IPS-NIHi7 (cell line): ENCODE results near the gene AVPR2.

Experiments used
- DNase-seq: peaks from one replicate; pipeline ENCODE4 v3.0.0; 2012; ENCODE audit warnings: mixed read lengths; ENCODE audit errors: extremely low spot score

AVPR2 gene

DNA sequence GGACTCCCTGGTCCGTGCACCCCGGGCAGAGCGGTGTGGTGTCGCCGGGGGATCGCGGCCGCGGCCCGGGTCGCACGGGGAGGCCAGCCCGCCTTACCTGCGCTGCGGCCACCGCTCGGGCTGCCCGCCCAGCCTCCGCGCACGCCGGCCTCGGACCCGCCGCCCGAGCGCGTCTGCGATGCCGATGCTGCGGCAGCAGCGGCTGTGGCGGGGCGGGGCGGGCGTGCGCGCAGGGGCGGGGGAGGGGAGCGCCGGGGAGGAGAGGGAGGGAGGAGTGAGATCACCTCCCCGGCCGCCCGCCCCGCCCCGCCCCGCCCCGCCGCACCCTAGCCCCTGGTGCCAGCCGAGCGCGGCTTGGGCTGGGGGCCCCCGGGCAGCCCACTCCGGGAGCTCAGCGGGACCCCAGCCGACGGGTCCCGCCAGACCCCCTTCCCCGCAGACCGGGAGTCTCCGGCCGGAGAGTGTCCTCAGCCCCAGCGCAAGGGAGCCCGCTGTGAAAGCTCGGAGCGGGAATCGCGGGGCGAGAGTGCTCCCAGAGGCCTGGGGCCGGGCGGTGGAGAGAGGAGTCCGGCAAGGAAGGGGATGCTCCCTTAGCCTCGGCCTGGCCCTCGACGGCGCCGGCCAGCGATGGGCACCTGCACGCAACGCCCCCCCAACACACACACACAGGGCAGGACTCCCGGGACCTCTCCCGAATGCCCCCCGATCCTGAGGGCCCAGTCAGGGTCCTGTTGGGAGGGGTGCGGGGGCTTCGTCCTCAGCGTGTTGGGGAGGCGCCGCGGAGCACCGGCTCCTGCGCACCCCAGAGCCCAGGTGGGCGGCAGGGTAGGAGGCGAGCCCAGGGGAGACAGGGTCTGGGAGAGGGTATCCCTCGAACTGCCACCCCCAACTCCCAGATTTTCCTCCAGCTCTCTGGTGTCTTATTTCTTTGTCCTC lies 18.2 kb upstream of the AVPR2 start, which contains the start of gene L1CAM:
Gene L1CAM (minus strand): TSS at position 206 of the 936 bp plus-strand sequence. CDS start 10,337 bp downstream, outside the sequence.
- no peak for DNase-seq

DNA sequence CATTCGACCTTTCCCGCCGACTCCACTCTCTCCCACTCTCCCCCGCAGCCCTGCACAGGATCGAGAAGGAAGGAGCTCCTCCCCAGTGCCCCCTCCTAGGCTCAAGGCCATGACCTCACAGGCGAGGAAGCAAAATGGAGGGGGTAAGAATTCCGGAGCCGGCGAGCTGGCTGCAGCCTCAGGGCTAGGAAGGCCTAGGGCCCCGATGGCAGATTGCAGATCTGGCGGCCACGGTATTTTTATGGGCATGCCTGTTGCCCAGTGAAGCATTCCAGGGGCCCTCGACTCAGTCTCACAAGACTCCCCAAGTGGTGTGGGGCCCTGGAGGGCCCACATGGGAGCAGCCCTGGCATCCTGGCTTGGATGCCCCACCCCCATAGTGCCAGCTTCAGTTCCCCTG lies 17.6 kb upstream of the AVPR2 start:
- DNase-seq: peak; percentile 43

DNA sequence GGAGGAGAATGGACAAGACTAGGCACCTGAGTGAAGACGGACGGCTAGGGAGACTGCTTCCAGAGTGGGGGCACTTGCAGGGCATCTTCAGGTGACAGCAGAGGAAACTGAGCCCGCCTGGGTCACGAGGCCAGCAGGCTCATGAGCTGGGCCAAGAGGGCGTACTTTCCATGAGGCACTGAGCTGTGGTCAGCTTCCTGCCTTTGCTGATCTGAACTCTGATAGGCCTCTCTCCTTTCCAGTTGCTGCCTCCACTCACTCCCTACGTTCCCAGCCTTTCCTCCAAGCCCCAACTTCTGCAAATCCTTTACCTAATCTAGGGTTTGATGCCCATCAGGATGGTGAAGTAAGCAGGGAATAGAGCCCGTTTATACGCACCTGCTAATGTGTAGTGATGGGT lies 17.1 kb upstream of the AVPR2 start:
- no peak for DNase-seq

DNA sequence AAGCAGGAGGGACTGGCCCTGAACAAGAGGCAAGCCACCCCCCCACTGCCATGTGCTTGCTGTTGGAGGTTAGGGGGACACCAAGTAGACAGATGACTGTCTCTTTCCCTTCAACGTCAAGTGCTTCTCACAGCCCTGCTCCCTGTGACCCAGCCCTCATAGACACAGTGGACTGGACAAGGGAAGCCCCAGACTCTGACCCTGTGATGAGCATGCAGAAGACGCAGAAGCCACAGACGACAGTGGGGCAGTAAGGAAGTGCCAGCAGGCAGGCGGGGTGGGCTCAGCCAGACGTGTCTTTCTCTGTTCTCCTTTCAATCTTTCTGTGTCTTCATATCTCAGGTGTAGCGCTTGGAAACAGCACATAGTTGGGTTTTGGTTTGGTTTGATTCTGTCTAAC lies 16.1 kb upstream of the AVPR2 start:
- DNase-seq: no peak

DNA sequence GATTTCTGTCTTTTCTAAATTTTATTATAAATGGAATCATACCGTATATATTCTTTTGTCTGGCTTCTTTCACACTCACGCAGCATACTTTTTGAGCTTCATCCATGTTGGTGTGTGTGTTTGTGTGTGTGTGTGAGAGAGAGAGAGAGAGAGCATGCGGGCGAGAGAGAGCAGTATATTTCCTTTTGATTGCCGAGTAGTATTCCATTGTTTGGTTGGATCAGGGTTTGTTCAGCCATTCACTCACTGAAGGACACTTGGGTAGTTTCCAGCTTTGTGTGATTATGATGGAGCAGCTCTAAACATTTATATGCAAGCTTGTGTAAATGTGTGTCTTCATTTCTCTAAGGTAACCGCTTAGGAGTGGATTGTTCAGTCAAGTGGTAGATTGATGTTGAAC lies 15.3 kb upstream of the AVPR2 start:
- DNase-seq: no peak

DNA sequence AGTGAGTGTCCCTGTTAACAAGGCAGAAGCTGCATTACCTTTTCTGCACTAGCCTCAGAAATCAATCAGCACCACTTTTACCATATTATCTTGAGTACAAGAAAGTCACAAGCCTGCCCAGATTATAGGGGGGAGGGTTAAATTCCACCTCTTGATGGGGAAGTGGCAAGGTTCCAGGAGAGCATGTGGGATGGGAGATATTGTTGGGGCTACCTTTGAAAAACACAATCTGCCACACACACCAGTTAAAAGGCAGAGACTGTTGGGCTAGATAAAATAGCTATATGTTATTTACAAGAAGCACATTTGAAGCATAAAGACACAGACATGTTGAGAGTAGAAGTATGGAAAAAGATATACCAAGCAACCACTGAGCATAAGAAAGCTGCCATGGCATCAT lies 6.6 kb upstream of the AVPR2 start:
- DNase-seq: no peak

DNA sequence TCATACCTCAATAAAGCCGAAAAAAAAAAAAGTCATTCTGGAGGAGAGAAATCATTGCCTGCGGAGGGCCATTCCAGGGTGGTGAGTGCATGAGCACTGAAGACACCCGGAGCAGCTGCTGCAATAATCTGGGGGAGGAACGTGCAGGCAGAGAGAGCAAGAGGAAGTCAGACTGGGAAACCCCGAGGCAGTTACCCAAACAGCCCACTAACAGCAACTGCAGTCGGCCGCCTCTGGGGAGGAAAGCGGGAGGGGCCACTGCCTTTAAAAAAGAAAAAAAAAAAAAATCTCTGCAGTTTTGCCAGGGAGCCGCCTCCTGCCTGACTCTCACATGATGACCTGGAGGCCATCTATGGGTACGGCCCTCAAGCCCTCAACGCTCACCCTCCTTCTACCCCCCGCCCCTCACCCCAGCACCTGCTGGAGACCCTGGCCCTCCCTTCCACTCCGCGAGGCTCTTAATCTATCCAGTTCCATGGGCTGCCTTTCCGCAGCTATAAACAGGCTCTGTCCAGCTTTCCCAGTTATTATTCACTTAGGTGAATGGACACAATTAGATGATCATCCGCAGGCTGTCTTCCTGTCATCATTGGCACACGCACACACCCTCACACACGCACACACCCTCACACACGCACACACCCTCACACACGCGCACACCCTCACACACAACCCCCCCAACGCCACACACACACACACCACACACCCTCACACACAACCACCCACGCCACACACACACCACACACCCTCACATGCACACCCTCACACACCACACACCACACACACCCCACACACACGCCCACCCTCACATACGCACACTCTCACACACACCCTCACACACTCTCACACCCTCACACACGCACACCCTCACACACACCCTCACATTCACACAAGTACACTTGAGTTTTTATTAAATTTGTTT lies 3.4 kb upstream of the AVPR2 start:
- DNase-seq: peak; percentile 63

DNA sequence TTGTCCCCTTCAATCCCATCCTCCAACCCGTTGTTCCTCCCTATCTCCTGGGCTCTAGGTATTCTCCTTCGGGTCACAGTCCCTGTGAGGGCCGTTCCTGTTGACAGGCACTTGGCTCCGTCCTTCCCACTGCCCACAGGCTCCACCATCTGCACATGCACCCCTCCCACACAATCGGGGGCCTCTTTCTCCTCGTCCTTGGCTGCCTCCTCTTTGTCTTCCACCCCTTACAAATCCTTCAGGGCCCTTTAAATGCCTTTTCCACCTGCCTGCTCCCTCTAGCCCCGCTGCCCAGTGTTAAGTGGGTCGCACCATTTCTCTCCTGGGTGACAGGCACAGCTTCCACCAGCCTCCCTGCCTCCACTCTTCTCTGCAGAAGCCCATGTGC lies 2.7 kb upstream of the AVPR2 start:
- no peak for DNase-seq

DNA sequence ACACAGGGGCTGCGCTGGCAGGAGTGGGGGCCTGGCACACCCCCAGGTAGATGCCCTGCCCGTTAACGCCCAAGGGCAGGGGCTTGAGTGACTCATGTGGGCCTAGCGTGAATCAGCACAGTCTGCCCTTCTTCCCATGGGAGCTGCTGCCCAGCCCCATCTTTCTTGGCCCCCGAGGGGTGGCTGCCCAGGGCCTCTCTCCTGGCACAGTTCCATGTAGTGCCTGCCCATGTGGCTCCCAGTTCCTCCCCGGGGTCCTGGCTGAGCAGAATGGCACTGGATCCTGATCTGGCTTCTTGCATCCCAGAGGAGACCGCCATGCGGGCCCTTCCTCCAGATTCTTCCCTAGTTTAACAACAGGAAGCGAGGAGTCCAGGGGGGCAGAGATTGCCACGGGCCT lies 2.1 kb upstream of the AVPR2 start:
- DNase-seq: no peak

DNA sequence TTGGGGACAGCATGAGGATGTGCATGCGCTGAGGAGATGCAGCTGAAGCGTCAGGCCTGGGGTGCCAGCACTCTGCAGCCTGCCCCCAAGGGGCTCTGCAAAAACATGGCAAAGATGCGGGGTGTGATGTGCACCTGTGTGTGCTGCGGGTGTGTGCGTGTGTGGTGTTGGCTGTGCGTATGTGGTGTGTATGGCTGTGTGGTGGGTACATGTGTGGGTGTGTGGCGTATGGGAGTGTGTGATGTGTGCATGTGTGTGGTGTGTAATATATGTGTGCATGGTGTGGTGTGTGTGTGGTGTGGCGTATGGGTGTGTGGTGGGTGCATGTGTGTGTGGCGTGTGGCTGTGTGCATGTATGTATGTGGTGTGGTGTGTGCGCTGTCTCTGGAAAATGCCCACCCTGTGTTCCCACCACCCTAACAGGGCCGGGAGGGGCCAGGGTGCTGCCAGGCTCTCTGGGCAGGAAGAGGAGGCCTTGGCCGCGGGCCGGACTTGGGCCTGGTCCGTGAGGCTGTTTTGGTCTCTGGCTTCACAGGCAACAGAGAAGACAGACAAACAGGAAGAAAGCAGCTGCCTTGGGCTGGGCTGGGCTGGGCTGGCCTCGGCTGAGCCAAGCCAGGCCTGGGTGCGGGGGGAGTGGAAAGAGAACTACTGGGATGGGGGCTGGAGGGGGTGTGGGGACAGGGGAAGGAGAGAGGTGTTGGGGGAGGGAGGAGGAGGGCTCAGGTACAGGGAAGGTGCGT lies 1.1 kb upstream of the AVPR2 start:
- DNase-seq: no peak

DNA sequence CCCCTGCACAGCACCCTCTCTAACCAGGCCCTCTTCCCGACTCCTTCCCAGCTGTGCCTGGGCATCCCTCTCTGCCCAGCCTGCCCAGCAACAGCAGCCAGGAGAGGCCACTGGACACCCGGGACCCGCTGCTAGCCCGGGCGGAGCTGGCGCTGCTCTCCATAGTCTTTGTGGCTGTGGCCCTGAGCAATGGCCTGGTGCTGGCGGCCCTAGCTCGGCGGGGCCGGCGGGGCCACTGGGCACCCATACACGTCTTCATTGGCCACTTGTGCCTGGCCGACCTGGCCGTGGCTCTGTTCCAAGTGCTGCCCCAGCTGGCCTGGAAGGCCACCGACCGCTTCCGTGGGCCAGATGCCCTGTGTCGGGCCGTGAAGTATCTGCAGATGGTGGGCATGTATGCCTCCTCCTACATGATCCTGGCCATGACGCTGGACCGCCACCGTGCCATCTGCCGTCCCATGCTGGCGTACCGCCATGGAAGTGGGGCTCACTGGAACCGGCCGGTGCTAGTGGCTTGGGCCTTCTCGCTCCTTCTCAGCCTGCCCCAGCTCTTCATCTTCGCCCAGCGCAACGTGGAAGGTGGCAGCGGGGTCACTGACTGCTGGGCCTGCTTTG lies 1.1 kb downstream of the AVPR2 start:
- DNase-seq: no peak

DNA sequence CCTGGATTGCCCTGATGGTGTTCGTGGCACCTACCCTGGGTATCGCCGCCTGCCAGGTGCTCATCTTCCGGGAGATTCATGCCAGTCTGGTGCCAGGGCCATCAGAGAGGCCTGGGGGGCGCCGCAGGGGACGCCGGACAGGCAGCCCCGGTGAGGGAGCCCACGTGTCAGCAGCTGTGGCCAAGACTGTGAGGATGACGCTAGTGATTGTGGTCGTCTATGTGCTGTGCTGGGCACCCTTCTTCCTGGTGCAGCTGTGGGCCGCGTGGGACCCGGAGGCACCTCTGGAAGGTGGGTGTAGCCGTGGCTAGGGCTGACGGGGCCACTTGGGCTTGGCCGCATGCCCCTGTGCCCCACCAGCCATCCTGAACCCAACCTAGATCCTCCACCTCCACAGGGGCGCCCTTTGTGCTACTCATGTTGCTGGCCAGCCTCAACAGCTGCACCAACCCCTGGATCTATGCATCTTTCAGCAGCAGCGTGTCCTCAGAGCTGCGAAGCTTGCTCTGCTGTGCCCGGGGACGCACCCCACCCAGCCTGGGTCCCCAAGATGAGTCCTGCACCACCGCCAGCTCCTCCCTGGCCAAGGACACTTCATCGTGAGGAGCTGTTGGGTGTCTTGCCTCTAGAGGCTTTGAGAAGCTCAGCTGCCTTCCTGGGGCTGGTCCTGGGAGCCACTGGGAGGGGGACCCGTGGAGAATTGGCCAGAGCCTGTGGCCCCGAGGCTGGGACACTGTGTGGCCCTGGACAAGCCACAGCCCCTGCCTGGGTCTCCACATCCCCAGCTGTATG lies 1.8 kb downstream of the AVPR2 start:
- no peak for DNase-seq

DNA sequence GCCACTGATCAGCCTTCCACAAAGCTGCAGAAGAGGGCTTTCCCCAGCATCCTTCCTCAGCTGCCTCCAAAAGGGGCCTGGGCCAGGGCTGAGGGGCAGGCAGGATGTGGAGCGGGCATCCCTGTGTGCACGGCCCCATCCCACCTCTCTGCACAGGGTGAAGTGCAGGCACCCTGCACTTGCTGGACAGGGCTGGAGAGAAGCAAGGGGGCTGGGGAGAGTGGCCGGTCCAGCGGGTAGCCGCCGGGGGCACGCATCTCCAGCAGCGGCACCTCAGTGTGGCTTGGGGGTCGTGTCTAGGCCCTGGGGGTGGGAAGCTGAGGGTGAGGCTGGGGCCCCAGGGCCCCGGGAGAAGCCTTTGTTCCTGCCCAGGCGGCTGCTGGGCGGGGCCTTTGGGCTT lies 3.0 kb downstream of the AVPR2 start:
- no peak for DNase-seq

DNA sequence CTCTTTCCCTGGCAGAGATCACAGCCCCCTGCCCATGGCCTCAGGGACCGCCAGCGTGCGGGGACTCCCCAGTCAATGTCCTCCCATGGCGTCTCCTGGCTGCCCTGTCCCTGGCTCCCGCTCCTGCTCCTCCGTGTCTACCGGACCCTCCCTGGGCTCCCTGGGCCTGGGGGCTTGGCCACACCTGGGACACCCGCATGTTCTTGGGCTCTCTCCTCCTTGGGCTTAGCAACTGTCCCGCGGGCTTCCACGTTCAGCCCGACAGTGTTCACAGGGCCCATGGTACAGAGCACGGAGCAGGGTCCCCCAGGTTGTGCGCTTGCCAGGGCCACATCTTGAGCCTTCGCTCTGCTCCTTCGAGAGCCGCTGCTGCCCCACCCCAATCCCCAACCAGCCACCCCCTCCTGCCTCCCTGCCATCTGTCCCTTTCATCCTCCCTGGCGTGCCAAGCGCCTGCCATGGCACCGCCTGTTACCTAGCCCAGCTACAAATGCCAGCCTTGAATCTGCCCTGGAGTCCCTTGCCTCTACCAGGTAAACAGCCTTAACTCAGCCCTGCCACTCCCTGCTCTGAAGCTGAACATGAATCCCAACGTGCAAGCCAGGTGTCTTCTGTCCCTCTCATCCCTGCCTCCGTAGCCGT lies 3.9 kb downstream of the AVPR2 start:
- DNase-seq: no peak

DNA sequence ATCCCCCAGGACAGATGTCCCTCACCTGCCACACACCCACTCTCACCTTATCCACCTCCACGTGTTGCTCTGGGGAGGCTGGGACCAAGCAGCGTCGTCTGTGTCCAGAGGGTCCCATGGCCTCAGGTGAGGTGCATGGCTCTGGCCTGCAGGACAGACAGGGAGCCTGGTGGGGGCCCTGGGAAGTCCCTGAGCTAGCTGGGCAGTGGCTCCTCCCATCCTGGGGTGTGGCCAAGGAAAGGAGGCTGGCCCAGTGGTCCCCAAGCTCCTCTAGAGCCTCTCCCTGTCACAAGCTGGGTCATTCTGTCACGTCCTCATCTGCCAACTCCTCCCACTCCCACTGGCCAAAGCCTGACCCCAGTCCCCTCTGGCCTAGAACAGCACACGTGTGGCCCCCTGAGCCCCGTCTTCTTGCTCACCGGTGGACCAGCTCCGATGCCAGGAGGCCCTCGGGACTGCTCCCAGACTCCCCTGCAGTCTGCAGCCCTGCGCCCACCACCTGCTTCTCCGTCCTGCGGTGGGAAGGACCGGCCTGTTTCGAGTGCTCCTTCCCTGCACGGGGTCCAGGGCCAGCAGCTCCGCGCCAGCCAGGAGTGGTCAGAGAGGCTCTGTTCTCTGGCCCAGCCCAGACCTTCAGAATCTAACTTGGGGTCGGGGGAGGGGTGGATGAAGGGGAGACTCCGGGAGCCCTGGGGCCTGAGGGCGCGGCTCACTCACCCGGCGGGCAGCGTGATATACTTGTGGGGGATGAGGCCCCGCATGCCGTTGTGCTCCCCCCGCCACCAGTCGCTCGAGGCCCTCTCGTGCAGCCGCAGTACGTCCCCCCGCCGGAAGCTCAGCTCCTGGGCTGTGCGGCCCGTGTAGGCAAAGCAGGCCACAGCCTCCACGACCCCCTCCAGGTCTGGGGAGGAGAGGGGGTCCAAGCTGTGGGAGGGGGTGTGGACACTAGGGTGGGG lies 4.8 kb downstream of the AVPR2 start:
- peak; percentile 49 for DNase-seq

DNA sequence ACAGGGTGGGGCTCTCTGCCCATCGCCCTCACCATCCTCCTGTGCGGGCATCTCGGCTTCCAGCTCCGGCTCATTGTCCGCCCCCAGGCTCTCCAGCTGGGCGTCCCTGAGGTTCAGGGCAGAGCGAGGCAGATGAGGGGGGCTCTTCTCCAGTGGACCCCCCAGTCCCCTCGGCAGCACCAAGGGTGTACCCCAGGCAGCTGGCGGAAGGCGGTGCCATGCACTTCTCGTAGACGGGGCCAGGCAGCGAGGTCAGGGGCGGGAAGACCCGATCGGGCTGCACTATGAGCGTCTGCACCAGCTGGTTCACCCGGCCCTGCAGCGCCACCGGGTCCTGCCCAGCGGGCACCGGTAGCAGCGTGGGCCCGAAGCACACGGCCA lies 5.5 kb downstream of the AVPR2 start:
- no peak for DNase-seq

DNA sequence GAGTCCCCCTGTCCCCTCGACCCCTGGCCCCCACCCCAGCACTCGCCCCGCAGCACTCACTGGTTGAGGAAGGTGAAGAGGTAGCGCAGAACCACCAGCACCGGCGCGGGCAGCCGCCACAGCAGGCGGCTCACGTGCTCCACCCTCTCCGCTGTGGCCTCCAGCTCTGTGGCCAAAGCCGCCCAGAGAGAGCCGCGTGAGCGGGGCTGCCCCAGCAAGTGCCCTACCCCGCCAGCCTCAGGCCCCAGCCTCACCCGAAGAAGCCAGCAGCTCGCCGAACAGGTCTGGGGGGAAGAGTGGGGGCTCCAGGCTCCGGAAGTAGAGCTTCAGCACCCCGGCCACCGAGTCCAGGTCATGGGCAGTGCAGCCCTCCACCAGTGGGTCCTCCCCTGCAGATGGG lies 6.0 kb downstream of the AVPR2 start:
- no peak for DNase-seq

DNA sequence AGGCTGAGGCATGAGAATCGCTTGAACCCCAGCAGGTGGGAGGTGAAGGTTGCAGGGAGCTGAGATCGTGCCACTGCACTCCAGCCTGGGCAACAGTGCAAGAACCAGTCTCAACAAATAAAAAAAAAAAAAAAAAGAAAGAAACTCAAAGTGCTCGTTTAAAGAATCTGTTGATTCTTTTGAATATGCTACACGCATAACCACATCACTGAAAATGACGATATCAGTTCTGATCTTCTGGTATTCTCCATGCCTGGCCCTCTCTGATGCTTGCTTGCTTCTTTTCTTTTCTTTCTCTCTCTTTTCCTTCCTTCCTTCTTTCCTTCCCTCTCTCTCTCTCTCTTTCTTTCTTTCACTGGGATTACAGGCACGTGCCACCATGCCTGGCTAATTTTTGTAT lies 7.3 kb downstream of the AVPR2 start:
- DNase-seq: no peak

DNA sequence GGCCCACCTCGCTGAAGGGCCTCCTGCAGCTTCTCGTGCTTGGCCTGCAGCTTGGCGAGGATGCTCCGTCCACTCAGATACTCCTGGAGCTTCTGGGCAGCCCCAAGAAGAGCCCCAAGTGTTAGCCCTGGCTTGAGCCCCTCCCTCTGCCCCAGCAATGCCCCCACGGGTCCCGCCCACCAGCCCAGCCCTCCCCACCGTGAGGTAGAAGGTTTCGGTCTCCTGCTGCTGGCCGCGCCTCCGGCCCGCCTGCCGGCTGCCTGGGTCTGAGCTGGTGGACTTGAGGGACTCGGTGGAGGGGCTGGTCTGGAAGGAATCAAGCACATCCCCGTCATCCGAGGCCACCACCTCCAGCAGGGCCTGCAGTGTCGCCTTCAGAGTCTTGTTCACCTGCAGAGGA lies 8.7 kb downstream of the AVPR2 start:
- DNase-seq: no peak
